Measurements from ENCODE around the gene LRRFIP2.
"Not testable (repeated sequence)": the region's sequence is repeated elsewhere in the genome, so short reads cannot be mapped to it uniquely, and the experiment has no call there.

The LRRFIP2 gene

GRCh38 chr3:37174532-37175126 is at the start of gene LRRFIP2:
Gene LRRFIP2, minus strand, starts transcription at chr3:37174582. Its CDS starts 25,599 bp downstream, at chr3:37148983.
- TF ChIP-seq, protein P1, sequence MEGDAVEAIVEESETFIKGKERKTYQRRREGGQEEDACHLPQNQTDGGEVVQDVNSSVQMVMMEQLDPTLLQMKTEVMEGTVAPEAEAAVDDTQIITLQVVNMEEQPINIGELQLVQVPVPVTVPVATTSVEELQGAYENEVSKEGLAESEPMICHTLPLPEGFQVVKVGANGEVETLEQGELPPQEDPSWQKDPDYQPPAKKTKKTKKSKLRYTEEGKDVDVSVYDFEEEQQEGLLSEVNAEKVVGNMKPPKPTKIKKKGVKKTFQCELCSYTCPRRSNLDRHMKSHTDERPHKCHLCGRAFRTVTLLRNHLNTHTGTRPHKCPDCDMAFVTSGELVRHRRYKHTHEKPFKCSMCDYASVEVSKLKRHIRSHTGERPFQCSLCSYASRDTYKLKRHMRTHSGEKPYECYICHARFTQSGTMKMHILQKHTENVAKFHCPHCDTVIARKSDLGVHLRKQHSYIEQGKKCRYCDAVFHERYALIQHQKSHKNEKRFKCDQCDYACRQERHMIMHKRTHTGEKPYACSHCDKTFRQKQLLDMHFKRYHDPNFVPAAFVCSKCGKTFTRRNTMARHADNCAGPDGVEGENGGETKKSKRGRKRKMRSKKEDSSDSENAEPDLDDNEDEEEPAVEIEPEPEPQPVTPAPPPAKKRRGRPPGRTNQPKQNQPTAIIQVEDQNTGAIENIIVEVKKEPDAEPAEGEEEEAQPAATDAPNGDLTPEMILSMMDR (IDR thresholded peaks at IDR 0.05; ENCODE audit: low read depth, low read length) = no peak
- no peak for DNase-seq
- H3K4me3 ChIP-seq (ENCODE audit: low read depth, low read length) = peak within 1 kb of the TSS; percentile 96
- H3K36me3 ChIP-seq = peaks cover 22% of the 10 kb centered on the region
- no peak within 1 kb of the TSS; the same call in 1 of the 2 replicates for H3K27ac ChIP-seq
- no peaks in the 10 kb centered on the region for H3K27me3 ChIP-seq (ENCODE audit: insufficient read depth, low read depth, severe bottlenecking)
- no peaks in the 10 kb centered on the region for H3K9me3 ChIP-seq (ENCODE audit: severe bottlenecking)

DNA sequence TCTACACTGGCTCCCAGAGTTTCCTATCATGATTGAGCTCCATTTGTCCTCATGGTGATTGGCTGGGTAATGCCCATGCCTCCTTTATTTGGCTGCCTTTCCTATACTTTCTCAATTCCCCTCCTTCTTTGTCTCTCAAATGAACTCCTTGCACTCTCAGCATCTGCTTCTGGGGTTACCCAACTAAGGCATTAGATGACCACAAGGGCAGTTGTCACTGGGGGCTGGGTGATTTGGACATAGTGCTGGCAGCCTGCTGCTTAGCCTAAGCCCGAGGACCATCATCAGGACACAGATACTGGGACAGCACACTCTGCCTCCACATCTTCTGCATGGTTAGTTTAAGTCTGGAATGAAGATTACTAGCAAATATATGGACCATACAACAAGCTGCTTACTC is 49.2 kb upstream of the LRRFIP2 start:
- Histone ChIP-seq H3K36me3 (no peaks in the 10 kb centered on the region), H3K9me3 (ENCODE audit: severe bottlenecking) (no peaks in the 10 kb centered on the region), H3K27ac (no peak overlapping the region), H3K4me3 (ENCODE audit: low read depth, low read length) (no peak overlapping the region), H3K27me3 (ENCODE audit: insufficient read depth, low read depth, severe bottlenecking) (no peaks in the 10 kb centered on the region)
- TF ChIP-seq, protein P1 (IDR thresholded peaks at IDR 0.05; ENCODE audit: low read depth, low read length) = no peak
- DNase-seq = no peak

DNA sequence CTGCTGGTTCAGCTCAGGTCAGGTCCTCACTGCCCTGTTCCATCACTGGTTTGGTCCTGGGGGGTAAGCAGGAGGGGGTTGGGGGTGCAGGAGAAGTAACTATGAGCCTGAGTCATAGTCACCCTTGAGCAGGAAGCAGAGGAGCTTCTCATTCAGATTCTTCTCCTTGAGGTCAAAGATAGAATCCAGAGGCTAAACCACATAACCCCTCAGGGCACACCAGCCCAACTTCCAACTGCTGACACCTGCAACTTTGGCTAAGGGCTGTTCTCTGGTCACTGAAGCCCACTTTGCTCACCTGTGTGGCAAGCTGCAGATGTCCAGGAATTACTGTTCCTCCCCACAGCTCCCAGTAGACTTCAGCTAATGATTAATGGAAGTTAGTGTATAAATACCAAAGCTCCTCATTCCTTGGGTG is 48.8 kb upstream of the LRRFIP2 start:
- Histone ChIP-seq H3K36me3 (no peaks in the 10 kb centered on the region), H3K4me3 (ENCODE audit: low read depth, low read length) (no peak overlapping the region), H3K9me3 (ENCODE audit: severe bottlenecking) (no peaks in the 10 kb centered on the region), H3K27me3 (ENCODE audit: insufficient read depth, low read depth, severe bottlenecking) (no peaks in the 10 kb centered on the region), H3K27ac (no peak overlapping the region)
- DNase-seq = no peak
- TF ChIP-seq, protein P1 (IDR thresholded peaks at IDR 0.05; ENCODE audit: low read depth, low read length) = no peak

GRCh38 chr3:37222542-37222941 is 48.2 kb upstream of the LRRFIP2 start:
- H3K9me3 ChIP-seq (ENCODE audit: severe bottlenecking); H3K27ac ChIP-seq; H3K4me3 ChIP-seq (ENCODE audit: low read depth, low read length); H3K27me3 ChIP-seq (ENCODE audit: insufficient read depth, low read depth, severe bottlenecking); DNase-seq; H3K36me3 ChIP-seq: not testable (repeated sequence)

DNA sequence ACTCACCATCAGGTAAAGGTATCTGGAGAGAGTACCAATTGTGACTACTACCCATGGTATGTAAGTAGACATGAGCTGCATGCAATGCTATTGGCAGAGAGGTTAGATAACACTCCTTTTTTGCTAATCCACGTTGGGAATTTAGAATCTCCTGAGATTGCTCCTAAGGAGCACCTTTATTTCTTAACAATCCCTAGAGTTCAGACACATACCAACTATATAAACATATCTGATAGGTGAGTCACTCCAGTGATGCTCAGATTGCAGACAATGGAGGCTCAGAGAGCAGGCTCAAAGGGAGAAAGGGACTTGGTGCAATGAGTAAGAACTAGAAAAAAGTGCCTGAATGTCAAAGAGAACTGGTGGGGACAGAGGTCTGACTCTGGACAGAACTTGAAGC is 47.0 kb upstream of the LRRFIP2 start:
- no peak for DNase-seq
- no peaks in the 10 kb centered on the region for H3K36me3 ChIP-seq
- no peak overlapping the region for H3K27ac ChIP-seq
- H3K4me3 ChIP-seq (ENCODE audit: low read depth, low read length) = no peak overlapping the region
- TF ChIP-seq, protein P1 (IDR thresholded peaks at IDR 0.05; ENCODE audit: low read depth, low read length) = no peak
- H3K27me3 ChIP-seq (ENCODE audit: insufficient read depth, low read depth, severe bottlenecking) = no peaks in the 10 kb centered on the region
- no peaks in the 10 kb centered on the region for H3K9me3 ChIP-seq (ENCODE audit: severe bottlenecking)

GRCh38 chr3:37219266-37219665 is 44.9 kb upstream of the LRRFIP2 start:
- no peaks in the 10 kb centered on the region for H3K9me3 ChIP-seq (ENCODE audit: severe bottlenecking)
- H3K27ac ChIP-seq = no peak overlapping the region
- no peaks in the 10 kb centered on the region for H3K27me3 ChIP-seq (ENCODE audit: insufficient read depth, low read depth, severe bottlenecking)
- no peak for DNase-seq
- no peaks in the 10 kb centered on the region for H3K36me3 ChIP-seq
- H3K4me3 ChIP-seq (ENCODE audit: low read depth, low read length) = no peak overlapping the region
- TF ChIP-seq, protein P1 (IDR thresholded peaks at IDR 0.05; ENCODE audit: low read depth, low read length) = no peak

All from WERI-Rb-1 (cell line).